Neural progenitor cell (in vitro differentiated cells): ENCODE measurements around the gene ITGA2B.

ENCODE experiments used
- CTCF ChIP-seq: fragments of 200-600 bp; sonication (generic); IDR thresholded peaks from 2 replicates; pipeline ENCODE4 v1.5.1; 2017; ENCODE audit warnings: antibody characterized with exemption, mild to moderate bottlenecking
- EZH2phosphoT487 ChIP-seq: fragments of 200-600 bp; sonication (generic); IDR thresholded peaks from 2 replicates; pipeline ENCODE4 v1.6.1; 2017; ENCODE audit warnings: antibody characterized with exemption

- TF ChIP-seq CTCF (no peak), EZH2phosphoT487 (no peak)
Measured at GRCh38 chr17:44352828-44353671, 36.4 kb downstream of the ITGA2B start.
